HG03196 (cell line): ENCODE results near the gene ZNF430.
A peak's percentile ranks its signal among the peaks of the same experiment; 100 is the strongest.
"Not testable (repeated sequence)": the region's sequence is repeated elsewhere in the genome, so short reads cannot be mapped to it uniquely, and the experiment has no call there.

Source experiments
- ATAC-seq: cut with Tn5 transposase; IDR thresholded peaks from one replicate; pipeline ENCODE4 v1.9.1; 2021; ENCODE audit not compliant: unreplicated experiment

The ZNF430 gene

GRCh38 chr19:21020298-21021227, at the start of gene ZNF430:
Gene ZNF430 (plus strand): TSS chr19:21020657. CDS start chr19:21020801, 144 bp downstream.
- ATAC-seq: peak; percentile 96

GRCh38 chr19:20992788-20993187, 27.7 kb upstream of the ZNF430 start:
- ATAC-seq: not testable (repeated sequence)

GRCh38 chr19:20999731-21000352, 20.6 kb upstream of the ZNF430 start:
- ATAC-seq: peak; percentile 84

- ATAC-seq: not testable (repeated sequence)
Observed at GRCh38 chr19:21021238-21021637, 781 bp downstream of the ZNF430 start.

- no peak for ATAC-seq
Observed at GRCh38 chr19:21022996-21023395, 2.5 kb downstream of the ZNF430 start.

- no peak for ATAC-seq
Observed at GRCh38 chr19:21023901-21024300, 3.4 kb downstream of the ZNF430 start.

- no peak for ATAC-seq
Observed at GRCh38 chr19:21028969-21029268, 8.5 kb downstream of the ZNF430 start.

GRCh38 chr19:21045028-21045427, 24.6 kb downstream of the ZNF430 start:
- no peak for ATAC-seq

- ATAC-seq: no peak
Observed at GRCh38 chr19:21046489-21046888, 26.0 kb downstream of the ZNF430 start.

GRCh38 chr19:21047716-21048115, 27.3 kb downstream of the ZNF430 start:
- no peak for ATAC-seq

GRCh38 chr19:21052902-21053301, 32.4 kb downstream of the ZNF430 start:
- no peak for ATAC-seq

- ATAC-seq: no peak
Observed at GRCh38 chr19:21065336-21065735, 44.9 kb downstream of the ZNF430 start.

GRCh38 chr19:21082011-21082975, 61.8 kb downstream of the ZNF430 start, which contains the start of gene ZNF714:
Gene ZNF714 (plus strand): TSS chr19:21082203. CDS start chr19:21098269, 16,066 bp downstream.
- ATAC-seq: peak; percentile 86

- no peak for ATAC-seq
Observed at GRCh38 chr19:21084343-21084742, 63.9 kb downstream of the ZNF430 start.

- no peak for ATAC-seq
Observed at GRCh38 chr19:21087871-21088270, 67.4 kb downstream of the ZNF430 start.

GRCh38 chr19:21092109-21092508, 71.7 kb downstream of the ZNF430 start:
- ATAC-seq: no peak

GRCh38 chr19:21094347-21095025, 74.0 kb downstream of the ZNF430 start:
- ATAC-seq: no peak

GRCh38 chr19:21098291-21098690, 77.8 kb downstream of the ZNF430 start:
- ATAC-seq: no peak

- no peak for ATAC-seq
Observed at GRCh38 chr19:21101521-21102242, 81.2 kb downstream of the ZNF430 start.

- no peak for ATAC-seq
Observed at GRCh38 chr19:21109116-21109515, 88.7 kb downstream of the ZNF430 start.
